Transverse colon (tissue), 3 donors: Measurements from ENCODE around the gene AP4E1.
"Not testable (repeated sequence)": the region's sequence is repeated elsewhere in the genome, so short reads cannot be mapped to it uniquely, and the experiment has no call there.

Experiments
- EP300 ChIP-seq: sonication (generic); formaldehyde crosslinking; IDR thresholded peaks from one replicate; pipeline ENCODE4 v1.6.1; 2017; ENCODE audit warnings: antibody characterized with exemption, low read depth
- POLR2A ChIP-seq: fragments of 450-650 bp; IDR thresholded peaks from one replicate; pipeline ENCODE4 v1.6.1; 2016; ENCODE audit warnings: antibody characterized with exemption, mild to moderate bottlenecking, moderate library complexity
- TF ChIP-seq, protein P1 (sequence below), 5 experiments: fragments of 200-600 bp in 3 of 5; fragments of 450-650 bp in 2 of 5; sonication (generic) in 3 of 5; IDR thresholded peaks; 1 replicate in 2 of 5; 2 replicates in 3 of 5; pipeline ENCODE4 v1.5.1; 2016 to 2017; ENCODE audit warnings: antibody characterized with exemption in 5 of 5, inconsistent platforms in 3 of 5, mild to moderate bottlenecking in 2 of 5, moderate library complexity in 1 of 5

DNA sequence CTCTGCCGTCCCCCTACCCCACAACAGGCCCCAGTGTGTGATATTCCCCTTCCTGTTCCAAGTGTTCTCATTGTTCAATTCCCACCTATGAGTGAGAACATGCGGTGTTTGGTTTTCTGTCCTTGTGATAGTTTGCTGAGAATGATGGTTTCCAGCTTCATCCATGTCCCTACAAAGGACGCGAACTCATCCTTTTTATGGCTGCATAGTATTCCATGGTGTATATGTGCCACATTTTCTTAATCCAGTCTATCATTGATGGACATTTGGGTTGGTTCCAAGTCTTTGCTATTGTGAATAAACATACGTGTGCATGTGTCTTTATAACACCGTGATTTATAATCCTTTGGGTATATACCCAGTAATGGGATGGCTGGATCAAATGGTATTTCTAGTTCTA lies 46.4 kb downstream of the AP4E1 start:
- TF ChIP-seq, protein P1, sequence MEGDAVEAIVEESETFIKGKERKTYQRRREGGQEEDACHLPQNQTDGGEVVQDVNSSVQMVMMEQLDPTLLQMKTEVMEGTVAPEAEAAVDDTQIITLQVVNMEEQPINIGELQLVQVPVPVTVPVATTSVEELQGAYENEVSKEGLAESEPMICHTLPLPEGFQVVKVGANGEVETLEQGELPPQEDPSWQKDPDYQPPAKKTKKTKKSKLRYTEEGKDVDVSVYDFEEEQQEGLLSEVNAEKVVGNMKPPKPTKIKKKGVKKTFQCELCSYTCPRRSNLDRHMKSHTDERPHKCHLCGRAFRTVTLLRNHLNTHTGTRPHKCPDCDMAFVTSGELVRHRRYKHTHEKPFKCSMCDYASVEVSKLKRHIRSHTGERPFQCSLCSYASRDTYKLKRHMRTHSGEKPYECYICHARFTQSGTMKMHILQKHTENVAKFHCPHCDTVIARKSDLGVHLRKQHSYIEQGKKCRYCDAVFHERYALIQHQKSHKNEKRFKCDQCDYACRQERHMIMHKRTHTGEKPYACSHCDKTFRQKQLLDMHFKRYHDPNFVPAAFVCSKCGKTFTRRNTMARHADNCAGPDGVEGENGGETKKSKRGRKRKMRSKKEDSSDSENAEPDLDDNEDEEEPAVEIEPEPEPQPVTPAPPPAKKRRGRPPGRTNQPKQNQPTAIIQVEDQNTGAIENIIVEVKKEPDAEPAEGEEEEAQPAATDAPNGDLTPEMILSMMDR (IDR thresholded peaks at IDR 0.05): not testable (repeated sequence)
- not testable (repeated sequence) for TF ChIP-seq POLR2A, EP300
